ENCODE data around the gene CHST1. TPM values are rescaled to one million over a fixed set of nuclear protein-coding genes. Genes with fewer than 3 reads are reported as not detected.

CHST1 gene
- total RNA-seq, 1 donor: 1.1 TPM

GRCh38 chr11:45677770-45678512, 12.5 kb upstream of the CHST1 start:
- DNase-seq (ENCODE audit: insufficient read length, low spot score, missing footprints): peak; percentile 22
- no peaks in the 10 kb centered on the region for H3K79me2 ChIP-seq (ENCODE audit: insufficient read depth, low read length)
- H2AFZ ChIP-seq (ENCODE audit: low read length): no peak overlapping the region
- no peak for TF ChIP-seq CTCF (IDR thresholded peaks at IDR 0.05; ENCODE audit: extremely low read depth, low read depth, low read length)
- H4K20me1 ChIP-seq (ENCODE audit: insufficient read depth, low read length): no peaks in the 10 kb centered on the region
- no peaks in the 10 kb centered on the region for H3K36me3 ChIP-seq (ENCODE audit: insufficient read depth, low read length)
- no peak overlapping the region for H3K4me2 ChIP-seq (ENCODE audit: insufficient read depth, low read length)
- H3K4me1 ChIP-seq (ENCODE audit: insufficient read depth, low read length): no peaks in the 10 kb centered on the region
- H3K27ac ChIP-seq (ENCODE audit: low read depth, low read length): no peak overlapping the region
- H3K9me3 ChIP-seq (ENCODE audit: low read depth, low read length): no peaks in the 10 kb centered on the region
- no peak overlapping the region for H3K4me3 ChIP-seq (ENCODE audit: insufficient read depth, low read length)
- peaks cover 7% of the 10 kb centered on the region for H3K27me3 ChIP-seq (ENCODE audit: insufficient read depth, low read length)

GRCh38 chr11:45676522-45677095, 11.2 kb upstream of the CHST1 start:
- no peak overlapping the region for H3K4me2 ChIP-seq (ENCODE audit: insufficient read depth, low read length)
- H3K79me2 ChIP-seq (ENCODE audit: insufficient read depth, low read length): no peaks in the 10 kb centered on the region
- peaks cover 7% of the 10 kb centered on the region for H3K27me3 ChIP-seq (ENCODE audit: insufficient read depth, low read length)
- H2AFZ ChIP-seq (ENCODE audit: low read length): no peak overlapping the region
- no peaks in the 10 kb centered on the region for H3K4me1 ChIP-seq (ENCODE audit: insufficient read depth, low read length)
- TF ChIP-seq CTCF (IDR thresholded peaks at IDR 0.05; ENCODE audit: extremely low read depth, low read depth, low read length): no peak
- peak; percentile 2 for DNase-seq (ENCODE audit: insufficient read length, low spot score, missing footprints)
- H3K27ac ChIP-seq (ENCODE audit: low read depth, low read length): no peak overlapping the region
- no peak overlapping the region for H3K4me3 ChIP-seq (ENCODE audit: insufficient read depth, low read length)
- H4K20me1 ChIP-seq (ENCODE audit: insufficient read depth, low read length): no peaks in the 10 kb centered on the region
- H3K36me3 ChIP-seq (ENCODE audit: insufficient read depth, low read length): no peaks in the 10 kb centered on the region
- no peaks in the 10 kb centered on the region for H3K9me3 ChIP-seq (ENCODE audit: low read depth, low read length)

DNA sequence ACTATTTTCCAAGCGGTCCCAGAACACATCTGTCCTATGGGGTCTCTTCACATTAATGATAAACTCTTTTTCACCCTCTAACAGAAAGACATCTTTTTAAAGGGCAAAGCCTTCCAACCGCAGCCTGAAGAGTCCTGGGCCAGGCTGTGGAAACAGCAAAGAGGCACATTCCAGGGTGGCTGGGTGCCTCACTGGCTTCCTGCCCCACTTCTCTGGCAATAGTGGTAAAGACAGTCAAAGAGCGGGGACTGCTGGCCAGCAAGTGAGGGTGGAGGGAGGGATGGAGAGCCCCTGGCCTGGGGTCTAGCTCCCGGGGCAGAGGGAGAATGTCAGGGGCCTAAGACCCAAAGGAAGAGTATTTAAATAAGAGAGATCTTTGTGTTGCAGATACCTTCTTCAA, 10.2 kb upstream of the CHST1 start:
- TF ChIP-seq CTCF (IDR thresholded peaks at IDR 0.05; ENCODE audit: extremely low read depth, low read depth, low read length): no peak
- Histone ChIP-seq H3K4me2 (ENCODE audit: insufficient read depth, low read length) (no peak overlapping the region), H3K27me3 (ENCODE audit: insufficient read depth, low read length) (peaks cover 7% of the 10 kb centered on the region), H3K27ac (ENCODE audit: low read depth, low read length) (no peak overlapping the region), H2AFZ (ENCODE audit: low read length) (no peak overlapping the region), H3K79me2 (ENCODE audit: insufficient read depth, low read length) (no peaks in the 10 kb centered on the region), H4K20me1 (ENCODE audit: insufficient read depth, low read length) (peaks cover 2% of the 10 kb centered on the region), H3K9me3 (ENCODE audit: low read depth, low read length) (no peaks in the 10 kb centered on the region), H3K4me3 (ENCODE audit: insufficient read depth, low read length) (no peak overlapping the region), H3K4me1 (ENCODE audit: insufficient read depth, low read length) (no peaks in the 10 kb centered on the region), H3K36me3 (ENCODE audit: insufficient read depth, low read length) (no peaks in the 10 kb centered on the region)
- peak; percentile 36 for DNase-seq (ENCODE audit: insufficient read length, low spot score, missing footprints)

GRCh38 chr11:45674481-45675190, 9.2 kb upstream of the CHST1 start:
- Histone ChIP-seq H3K36me3 (ENCODE audit: insufficient read depth, low read length) (no peaks in the 10 kb centered on the region), H3K79me2 (ENCODE audit: insufficient read depth, low read length) (no peaks in the 10 kb centered on the region), H3K4me2 (ENCODE audit: insufficient read depth, low read length) (no peak overlapping the region), H4K20me1 (ENCODE audit: insufficient read depth, low read length) (peaks cover 2% of the 10 kb centered on the region), H3K9me3 (ENCODE audit: low read depth, low read length) (no peaks in the 10 kb centered on the region), H3K4me1 (ENCODE audit: insufficient read depth, low read length) (no peaks in the 10 kb centered on the region), H3K27ac (ENCODE audit: low read depth, low read length) (no peak overlapping the region), H3K4me3 (ENCODE audit: insufficient read depth, low read length) (no peak overlapping the region), H3K27me3 (ENCODE audit: insufficient read depth, low read length) (peaks cover 4% of the 10 kb centered on the region), H2AFZ (ENCODE audit: low read length) (no peak overlapping the region)
- TF ChIP-seq CTCF (IDR thresholded peaks at IDR 0.05; ENCODE audit: extremely low read depth, low read depth, low read length): no peak
- peak; percentile 30 for DNase-seq (ENCODE audit: insufficient read length, low spot score, missing footprints)
